ENCODE results near the gene WWOX.
"Not testable (repeated sequence)": the region's sequence is repeated elsewhere in the genome, so short reads cannot be mapped to it uniquely, and the experiment has no call there.

Gene WWOX

DNA sequence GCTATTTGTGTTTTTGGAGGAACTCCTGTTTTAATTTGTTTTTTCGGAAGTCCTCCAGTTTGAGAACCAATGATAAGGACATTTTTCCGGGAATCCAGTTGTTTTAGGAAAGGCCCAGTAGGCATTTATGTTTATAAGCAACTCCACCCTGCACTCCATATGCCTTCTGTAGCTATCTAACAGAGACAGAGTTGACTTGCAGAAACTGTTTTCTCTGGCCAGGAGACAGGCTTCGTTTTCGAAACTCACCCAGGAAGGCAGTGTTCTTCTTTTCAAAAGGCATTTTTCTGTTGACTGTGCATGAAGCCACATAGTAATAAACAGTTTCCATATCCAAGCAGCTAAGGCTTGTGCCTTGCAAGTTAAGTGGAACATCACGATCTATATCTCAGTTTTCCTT, 587.1 kb downstream of the WWOX start:
- no peak overlapping the region for H3K4me3 ChIP-seq (ENCODE audit: low read depth, low read length)
- TF ChIP-seq, protein P1, sequence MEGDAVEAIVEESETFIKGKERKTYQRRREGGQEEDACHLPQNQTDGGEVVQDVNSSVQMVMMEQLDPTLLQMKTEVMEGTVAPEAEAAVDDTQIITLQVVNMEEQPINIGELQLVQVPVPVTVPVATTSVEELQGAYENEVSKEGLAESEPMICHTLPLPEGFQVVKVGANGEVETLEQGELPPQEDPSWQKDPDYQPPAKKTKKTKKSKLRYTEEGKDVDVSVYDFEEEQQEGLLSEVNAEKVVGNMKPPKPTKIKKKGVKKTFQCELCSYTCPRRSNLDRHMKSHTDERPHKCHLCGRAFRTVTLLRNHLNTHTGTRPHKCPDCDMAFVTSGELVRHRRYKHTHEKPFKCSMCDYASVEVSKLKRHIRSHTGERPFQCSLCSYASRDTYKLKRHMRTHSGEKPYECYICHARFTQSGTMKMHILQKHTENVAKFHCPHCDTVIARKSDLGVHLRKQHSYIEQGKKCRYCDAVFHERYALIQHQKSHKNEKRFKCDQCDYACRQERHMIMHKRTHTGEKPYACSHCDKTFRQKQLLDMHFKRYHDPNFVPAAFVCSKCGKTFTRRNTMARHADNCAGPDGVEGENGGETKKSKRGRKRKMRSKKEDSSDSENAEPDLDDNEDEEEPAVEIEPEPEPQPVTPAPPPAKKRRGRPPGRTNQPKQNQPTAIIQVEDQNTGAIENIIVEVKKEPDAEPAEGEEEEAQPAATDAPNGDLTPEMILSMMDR (IDR thresholded peaks at IDR 0.05; ENCODE audit: low read depth, low read length): no peak
- TF ChIP-seq, protein P2, sequence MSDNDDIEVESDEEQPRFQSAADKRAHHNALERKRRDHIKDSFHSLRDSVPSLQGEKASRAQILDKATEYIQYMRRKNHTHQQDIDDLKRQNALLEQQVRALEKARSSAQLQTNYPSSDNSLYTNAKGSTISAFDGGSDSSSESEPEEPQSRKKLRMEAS (IDR thresholded peaks at IDR 0.05; ENCODE audit: low read depth, low read length): no peak
- no peak for DNase-seq (ENCODE audit: low read depth)

GRCh38 chr16:78689028-78689427, 589.6 kb downstream of the WWOX start:
- no peak overlapping the region for H3K4me3 ChIP-seq (ENCODE audit: low read depth, low read length)
- no peak for DNase-seq (ENCODE audit: low read depth)
- TF ChIP-seq, protein P1 (IDR thresholded peaks at IDR 0.05; ENCODE audit: low read depth, low read length): no peak
- TF ChIP-seq POLR2A (IDR thresholded peaks at IDR 0.05; ENCODE audit: extremely low read depth, insufficient read length): no peak
- no peak for TF ChIP-seq MYC (IDR thresholded peaks at IDR 0.05; ENCODE audit: low read depth, low read length)
- TF ChIP-seq, protein P2 (IDR thresholded peaks at IDR 0.05; ENCODE audit: low read depth, low read length): no peak

DNA sequence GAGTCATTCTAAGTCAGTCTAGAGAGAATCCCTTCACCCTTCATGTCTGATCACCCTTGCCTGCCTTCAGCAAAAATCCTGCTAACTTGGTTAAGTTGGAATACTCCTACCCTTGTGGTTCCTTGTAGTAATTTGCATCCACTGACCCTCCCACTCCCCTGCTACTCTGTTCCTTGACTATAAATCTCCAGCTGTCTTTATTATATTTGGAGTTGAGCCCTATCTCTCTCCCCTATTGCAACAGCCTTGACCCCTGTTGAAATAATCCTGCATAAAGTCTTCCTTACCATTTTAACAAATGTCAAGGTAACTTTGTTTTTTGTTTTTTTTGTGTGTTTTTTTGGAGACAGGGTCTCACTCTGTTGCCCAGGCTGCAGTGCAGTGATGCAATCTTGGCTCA, 590.1 kb downstream of the WWOX start:
- TF ChIP-seq, protein P2 (IDR thresholded peaks at IDR 0.05; ENCODE audit: low read depth, low read length): no peak
- H3K4me3 ChIP-seq (ENCODE audit: low read depth, low read length): no peak overlapping the region
- no peak for DNase-seq (ENCODE audit: low read depth)

- no peak for DNase-seq (ENCODE audit: low read depth)
- H3K4me3 ChIP-seq (ENCODE audit: low read depth, low read length): no peak overlapping the region
- TF ChIP-seq MYC (IDR thresholded peaks at IDR 0.05; ENCODE audit: low read depth, low read length) (no peak), POLR2A (IDR thresholded peaks at IDR 0.05; ENCODE audit: extremely low read depth, insufficient read length) (no peak)
- TF ChIP-seq, protein P2 (IDR thresholded peaks at IDR 0.05; ENCODE audit: low read depth, low read length): no peak
- TF ChIP-seq, protein P1 (IDR thresholded peaks at IDR 0.05; ENCODE audit: low read depth, low read length): no peak
Observed at GRCh38 chr16:78690510-78690909, 591.1 kb downstream of the WWOX start.

GRCh38 chr16:78691746-78692145, 592.3 kb downstream of the WWOX start:
- not testable (repeated sequence) for DNase-seq (ENCODE audit: low read depth); H3K4me3 ChIP-seq (ENCODE audit: low read depth, low read length)

GRCh38 chr16:78693496-78693895, 594.0 kb downstream of the WWOX start:
- TF ChIP-seq MYC (IDR thresholded peaks at IDR 0.05; ENCODE audit: low read depth, low read length) (no peak), POLR2A (IDR thresholded peaks at IDR 0.05; ENCODE audit: extremely low read depth, insufficient read length) (no peak)
- TF ChIP-seq, protein P1 (IDR thresholded peaks at IDR 0.05; ENCODE audit: low read depth, low read length): no peak
- TF ChIP-seq, protein P2 (IDR thresholded peaks at IDR 0.05; ENCODE audit: low read depth, low read length): no peak
- H3K4me3 ChIP-seq (ENCODE audit: low read depth, low read length): no peak overlapping the region
- no peak for DNase-seq (ENCODE audit: low read depth)

DNA sequence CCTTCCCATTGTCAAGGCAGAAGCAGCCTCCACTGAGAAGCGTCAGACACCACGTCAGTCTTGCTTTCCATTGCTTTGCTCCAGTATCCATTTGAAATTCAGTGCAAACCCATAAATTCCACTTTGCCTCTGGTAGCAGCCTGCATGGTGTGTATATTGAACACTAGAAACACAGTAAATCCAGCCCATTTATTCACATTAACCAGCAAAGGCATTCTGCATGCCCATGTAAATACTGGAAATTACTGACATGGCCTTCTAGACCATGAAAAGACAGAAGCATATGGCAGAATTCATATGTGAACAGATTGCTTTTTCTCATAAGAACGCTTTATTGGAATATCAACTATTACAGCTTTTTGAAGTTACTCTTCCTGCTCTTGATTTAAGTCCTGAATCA, 595.0 kb downstream of the WWOX start:
- TF ChIP-seq MYC (IDR thresholded peaks at IDR 0.05; ENCODE audit: low read depth, low read length): no peak
- TF ChIP-seq, protein P2 (IDR thresholded peaks at IDR 0.05; ENCODE audit: low read depth, low read length): no peak
- no peak for TF ChIP-seq POLR2A (IDR thresholded peaks at IDR 0.05; ENCODE audit: extremely low read depth, insufficient read length)
- TF ChIP-seq, protein P1 (IDR thresholded peaks at IDR 0.05; ENCODE audit: low read depth, low read length): no peak
- H3K4me3 ChIP-seq (ENCODE audit: low read depth, low read length): no peak overlapping the region
- no peak for DNase-seq (ENCODE audit: low read depth)

All from NB4 (cell line).